Smooth muscle cell of bladder (primary cell): ENCODE data around the gene TEN1. TPM values are rescaled to one million over a fixed set of nuclear protein-coding genes. Genes with fewer than 3 reads are reported as not detected.

Experiments used
- total RNA-seq: library from RNA; depleted of rRNA; stranded (reverse); fragments of >200 nt; gene quantifications from 2 replicates; pipeline ENCODE4 v1.2.3, GENCODE V29; 2014

The TEN1 gene, protein sequence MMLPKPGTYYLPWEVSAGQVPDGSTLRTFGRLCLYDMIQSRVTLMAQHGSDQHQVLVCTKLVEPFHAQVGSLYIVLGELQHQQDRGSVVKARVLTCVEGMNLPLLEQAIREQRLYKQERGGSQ
- total RNA-seq: 14.1 and 15.5 TPM in 2 replicates

DNA sequence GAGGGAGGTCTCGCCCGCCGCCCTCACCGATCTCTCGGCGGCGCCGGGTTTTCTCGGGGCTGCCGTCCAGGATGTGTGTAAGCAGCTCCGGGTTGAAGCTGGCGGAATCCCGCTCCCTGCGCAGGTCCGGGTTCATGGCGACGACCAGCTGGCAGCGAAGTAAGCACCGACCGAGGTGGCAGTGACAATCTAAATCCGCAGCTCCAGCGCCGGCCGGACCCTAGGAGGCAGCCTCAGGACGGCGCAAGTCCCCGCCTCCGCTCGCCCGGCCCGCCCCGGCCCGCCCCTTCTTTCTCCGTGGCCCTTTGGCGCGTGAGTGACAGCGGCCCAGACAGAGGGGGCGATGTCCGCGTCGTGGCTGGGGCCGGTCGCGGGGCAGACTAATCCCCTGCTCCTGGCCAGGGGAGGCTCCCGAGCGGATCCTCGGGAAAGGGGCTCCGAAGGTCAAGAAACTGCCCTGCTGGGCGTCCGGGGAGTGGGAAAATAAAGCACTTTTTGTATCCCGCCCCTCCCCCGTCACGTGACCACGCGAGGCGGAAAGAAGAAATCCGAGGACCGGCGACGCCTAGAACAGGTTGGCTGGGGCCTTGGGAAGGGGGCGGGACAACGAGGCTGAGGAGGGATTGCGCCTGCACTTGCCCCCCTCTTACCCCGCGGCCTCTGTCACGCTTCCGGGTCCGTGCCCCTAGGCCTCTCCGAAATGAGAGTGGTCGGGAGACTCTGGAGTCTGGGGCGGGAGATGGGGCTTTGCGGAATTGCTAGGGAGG, at the start of gene TEN1, which contains the start of gene ACOX1:
Gene TEN1, plus strand, starts transcription at position 303 of the 767 bp plus-strand sequence. CDS start 6,953 bp downstream, outside the sequence.
Gene ACOX1, minus strand, starts transcription at position 229 of the 767 bp plus-strand sequence. Its CDS starts 93 bp downstream, at position 136.

GRCh38 chr17:75940727-75941441, 38.2 kb upstream of the TEN1 start, which contains the start of gene FBF1:
Gene FBF1 (minus strand): TSS chr17:75941042. CDS start chr17:75938149, 2,893 bp downstream.

DNA sequence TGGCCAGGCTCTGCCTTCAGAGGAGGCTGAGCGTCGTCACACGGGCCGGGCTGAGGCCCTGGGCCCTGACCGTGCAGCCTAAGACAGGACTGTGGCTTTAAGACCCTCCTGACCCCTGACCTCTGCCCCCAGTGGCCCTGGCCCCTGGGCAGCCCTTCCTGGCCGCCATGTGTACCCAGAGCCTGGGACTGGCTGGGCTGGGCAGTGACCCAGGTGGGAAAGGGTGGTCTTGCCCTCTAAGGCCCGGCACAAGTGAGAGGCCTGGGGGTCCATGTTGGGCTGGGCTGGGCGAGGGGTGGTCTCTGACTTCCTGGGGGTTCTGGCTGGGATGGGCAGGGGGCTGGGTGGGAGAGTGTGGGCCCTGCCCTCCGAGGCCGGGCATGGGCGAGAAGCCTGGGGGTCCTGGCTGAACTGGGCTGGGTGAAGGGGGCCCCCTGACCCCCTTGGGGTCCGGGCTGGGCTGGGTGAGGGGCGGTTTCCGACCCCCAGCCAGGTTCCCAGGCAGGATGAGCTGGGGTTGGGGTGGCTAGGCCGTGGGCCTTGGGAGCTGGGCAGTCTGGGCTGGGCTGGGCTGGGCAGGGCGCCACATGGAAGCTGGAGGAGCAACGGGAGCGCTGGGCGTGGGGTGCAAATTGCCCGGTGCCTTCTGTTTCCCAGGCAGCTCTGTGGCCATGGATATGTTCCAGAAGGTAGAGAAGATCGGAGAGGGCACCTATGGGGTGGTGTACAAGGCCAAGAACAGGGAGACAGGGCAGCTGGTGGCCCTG, 21.9 kb downstream of the TEN1 start, which contains the start of gene CDK3:
Gene CDK3, plus strand, starts transcription at position 101 of the 767 bp plus-strand sequence. Its CDS starts 571 bp downstream, at position 672.

DNA sequence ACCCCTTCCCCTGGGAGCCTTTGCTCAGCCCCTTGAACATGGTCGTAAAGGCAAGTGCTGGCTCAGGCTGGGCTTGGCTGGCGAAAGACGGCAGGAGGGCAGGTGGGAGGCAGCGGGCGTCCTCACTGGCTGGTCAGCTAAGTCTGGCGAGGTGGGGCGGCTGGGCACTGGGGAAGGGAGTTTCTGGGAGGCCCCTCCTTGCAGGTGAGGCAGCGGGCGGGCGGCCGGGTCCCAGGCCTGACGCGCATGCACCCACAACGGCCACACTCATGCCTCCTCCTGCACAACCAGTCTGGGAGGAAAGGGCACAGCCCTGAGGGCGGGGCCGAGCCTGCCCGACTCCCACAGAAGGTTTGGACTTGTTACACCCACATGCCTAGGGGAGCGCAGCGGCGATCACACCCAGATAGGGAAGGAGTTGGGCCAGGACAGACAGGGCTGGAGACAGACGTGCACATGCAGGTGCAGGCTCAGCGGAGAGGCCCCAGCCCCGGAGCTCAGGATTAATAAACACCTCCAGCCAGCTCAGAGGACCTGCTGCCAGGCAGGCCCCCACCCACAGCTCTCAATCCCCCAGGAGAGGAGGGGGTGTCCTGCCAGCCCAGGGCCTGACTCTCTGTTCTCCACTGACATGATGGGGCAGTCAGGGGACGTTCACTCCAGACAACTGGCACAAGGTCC, 48.3 kb downstream of the TEN1 start, which contains the start of gene EVPL:
Gene EVPL, minus strand, starts transcription at position 148 of the 681 bp plus-strand sequence. Its CDS starts 108 bp downstream, at position 40.

Other genes with a start within 250 kb of the TEN1 start
- gene GALK1, start 214.0 kb upstream of the TEN1 start, total RNA-seq: 43.2 and 49.0 TPM in 2 replicates
- gene UNK, start 194.4 kb upstream of the TEN1 start, total RNA-seq: 10.0 and 15.1 TPM in 2 replicates
- 0.46 and 0.57 TPM in 2 replicates for gene UNC13D, start 134.8 kb upstream of the TEN1 start, total RNA-seq
- 22.3 and 22.5 TPM in 2 replicates for gene WBP2, start 123.9 kb upstream of the TEN1 start, total RNA-seq
- gene TRIM47, start 100.7 kb upstream of the TEN1 start, total RNA-seq: 12.3 and 14.1 TPM in 2 replicates
- gene TRIM65, start 82.3 kb upstream of the TEN1 start, total RNA-seq: 13.5 and 16.1 TPM in 2 replicates
- 21.4 and 21.9 TPM in 2 replicates for gene MRPL38, start 74.4 kb upstream of the TEN1 start, total RNA-seq
- 8.8 and 15.0 TPM in 2 replicates for gene FBF1, start 38.2 kb upstream of the TEN1 start, total RNA-seq
- gene ACOX1, start 74 bp upstream of the TEN1 start, total RNA-seq: 49.1 and 63.6 TPM in 2 replicates
- 0.71 and 0.92 TPM in 2 replicates for gene CDK3, start 21.6 kb downstream of the TEN1 start, total RNA-seq
- under 0.01 TPM in 2 replicates for gene EVPL, start 48.1 kb downstream of the TEN1 start, total RNA-seq
- 24.6 and 45.7 TPM in 2 replicates for gene SRP68, start 93.3 kb downstream of the TEN1 start, total RNA-seq
- 0.14 TPM in 1 of 2 replicates, not detected in the other for gene GALR2, start 95.5 kb downstream of the TEN1 start, total RNA-seq
- not detected in 2 replicates for gene ZACN, start 99.9 kb downstream of the TEN1 start, total RNA-seq
- 78.6 and 82.0 TPM in 2 replicates for gene EXOC7, start 124.5 kb downstream of the TEN1 start, total RNA-seq
- gene FOXJ1, start 162.0 kb downstream of the TEN1 start, total RNA-seq: not detected in 2 replicates